ENCODE results near the gene MATN1. TPM values are rescaled to one million over a fixed set of nuclear protein-coding genes. Genes with fewer than 3 reads are reported as not detected.

MATN1 gene
- total RNA-seq, 2 donors from 2014 or later = 1.5 TPM; not detected in 1

DNA sequence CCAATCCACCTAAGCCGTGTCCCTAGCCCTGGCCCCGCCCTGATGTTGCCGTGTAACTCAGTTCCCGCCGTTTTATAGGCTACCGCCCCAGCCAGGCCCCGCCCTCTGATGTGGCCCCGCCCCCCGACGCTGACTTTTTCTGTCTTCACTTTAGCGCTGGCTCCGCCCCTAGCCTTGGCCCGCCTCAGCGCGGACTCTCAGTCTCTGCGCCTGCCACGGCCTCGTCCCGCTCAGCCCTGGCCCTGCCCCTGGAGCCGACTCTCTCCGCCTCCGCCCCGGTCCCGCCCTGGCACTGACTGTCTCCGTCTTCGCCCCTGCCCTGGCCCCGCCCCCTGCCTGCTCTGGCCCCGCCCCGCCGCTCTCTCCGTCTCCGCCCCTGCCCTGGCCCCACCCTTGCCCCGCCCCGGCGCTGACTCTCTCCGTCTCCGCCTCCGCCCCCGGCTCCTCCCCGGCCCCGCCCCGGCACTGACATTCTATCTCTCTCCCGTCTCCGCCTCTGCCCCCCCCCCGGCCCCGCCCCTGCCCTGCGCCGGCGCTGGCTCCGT is 5.2 kb downstream of the MATN1 start:
- no peaks in the 10 kb centered on the region for H3K9me3 ChIP-seq
- peak; percentile 77 for ATAC-seq (ENCODE audit: insufficient number of reproducible peaks, low FRiP score, low read depth)
- H3K27me3 ChIP-seq (replicated peaks; ENCODE audit: insufficient read depth) = no peaks in the 10 kb centered on the region
- H3K4me3 ChIP-seq = peak overlapping the region; percentile 67
- H3K4me1 ChIP-seq (ENCODE audit: control insufficient read depth in 1 of 2, low read depth in 2 of 2) = peaks cover 3 to 4% of the 10 kb centered on the region in 2 donors
- H3K27ac ChIP-seq = peak overlapping the region; percentile 65 to 72
- H3K36me3 ChIP-seq = no peaks in the 10 kb centered on the region
- TF ChIP-seq, protein P1, sequence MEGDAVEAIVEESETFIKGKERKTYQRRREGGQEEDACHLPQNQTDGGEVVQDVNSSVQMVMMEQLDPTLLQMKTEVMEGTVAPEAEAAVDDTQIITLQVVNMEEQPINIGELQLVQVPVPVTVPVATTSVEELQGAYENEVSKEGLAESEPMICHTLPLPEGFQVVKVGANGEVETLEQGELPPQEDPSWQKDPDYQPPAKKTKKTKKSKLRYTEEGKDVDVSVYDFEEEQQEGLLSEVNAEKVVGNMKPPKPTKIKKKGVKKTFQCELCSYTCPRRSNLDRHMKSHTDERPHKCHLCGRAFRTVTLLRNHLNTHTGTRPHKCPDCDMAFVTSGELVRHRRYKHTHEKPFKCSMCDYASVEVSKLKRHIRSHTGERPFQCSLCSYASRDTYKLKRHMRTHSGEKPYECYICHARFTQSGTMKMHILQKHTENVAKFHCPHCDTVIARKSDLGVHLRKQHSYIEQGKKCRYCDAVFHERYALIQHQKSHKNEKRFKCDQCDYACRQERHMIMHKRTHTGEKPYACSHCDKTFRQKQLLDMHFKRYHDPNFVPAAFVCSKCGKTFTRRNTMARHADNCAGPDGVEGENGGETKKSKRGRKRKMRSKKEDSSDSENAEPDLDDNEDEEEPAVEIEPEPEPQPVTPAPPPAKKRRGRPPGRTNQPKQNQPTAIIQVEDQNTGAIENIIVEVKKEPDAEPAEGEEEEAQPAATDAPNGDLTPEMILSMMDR (IDR thresholded peaks at IDR 0.05) = no peak
- peak; percentile 98 for DNase-seq (ENCODE audit: low spot score)

GRCh38 chr1:30716646-30717045 is 6.7 kb downstream of the MATN1 start:
- ATAC-seq (ENCODE audit: insufficient number of reproducible peaks, low FRiP score, low read depth) (no peak), DNase-seq (ENCODE audit: low spot score) (no peak)
- no peak overlapping the region for H3K27ac ChIP-seq
- H3K9me3 ChIP-seq = no peaks in the 10 kb centered on the region
- H3K27me3 ChIP-seq (replicated peaks; ENCODE audit: insufficient read depth) = no peaks in the 10 kb centered on the region
- no peak overlapping the region for H3K4me3 ChIP-seq
- H3K4me1 ChIP-seq (ENCODE audit: control insufficient read depth in 1 of 2, low read depth in 2 of 2) = peaks cover 3 to 4% of the 10 kb centered on the region in 2 donors
- no peaks in the 10 kb centered on the region for H3K36me3 ChIP-seq
- TF ChIP-seq, protein P1 (IDR thresholded peaks at IDR 0.05) = no peak

DNA sequence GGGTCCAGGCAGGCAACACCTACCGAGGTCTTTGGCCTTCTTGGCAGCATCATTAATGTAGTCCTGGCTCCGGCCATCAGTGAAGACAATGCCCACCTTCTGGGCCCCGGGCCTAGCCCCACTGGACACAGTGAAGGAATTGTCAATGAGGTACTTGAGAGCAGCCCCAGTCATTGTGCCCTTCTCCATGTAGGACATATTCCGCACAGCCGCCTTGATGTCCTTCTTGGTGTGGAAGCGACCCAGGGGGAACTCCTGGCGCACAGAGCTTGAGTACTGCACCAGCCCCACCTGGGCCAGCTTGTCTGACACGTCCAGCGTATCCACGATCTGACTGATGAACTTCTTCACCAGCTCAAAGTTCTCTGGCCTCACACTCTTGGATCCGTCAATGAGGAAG is 7.5 kb downstream of the MATN1 start:
- no peak overlapping the region for H3K27ac ChIP-seq
- DNase-seq (ENCODE audit: low spot score) (no peak), ATAC-seq (ENCODE audit: insufficient number of reproducible peaks, low FRiP score, low read depth) (no peak)
- H3K27me3 ChIP-seq (replicated peaks; ENCODE audit: insufficient read depth) = no peaks in the 10 kb centered on the region
- no peaks in the 10 kb centered on the region for H3K9me3 ChIP-seq
- peaks cover 3 to 4% of the 10 kb centered on the region in 2 donors for H3K4me1 ChIP-seq (ENCODE audit: control insufficient read depth in 1 of 2, low read depth in 2 of 2)
- no peaks in the 10 kb centered on the region for H3K36me3 ChIP-seq
- H3K4me3 ChIP-seq = no peak overlapping the region
- TF ChIP-seq, protein P1 (IDR thresholded peaks at IDR 0.05) = no peak

- H3K27ac ChIP-seq = no peak overlapping the region
- DNase-seq (ENCODE audit: low spot score) (no peak), ATAC-seq (ENCODE audit: insufficient number of reproducible peaks, low FRiP score, low read depth) (no peak)
- H3K4me1 ChIP-seq (ENCODE audit: control insufficient read depth in 1 of 2, low read depth in 2 of 2) = peaks cover 3 to 4% of the 10 kb centered on the region in 2 donors
- H3K36me3 ChIP-seq = no peaks in the 10 kb centered on the region
- H3K4me3 ChIP-seq = no peak overlapping the region
- TF ChIP-seq, protein P1 (IDR thresholded peaks at IDR 0.05) = peak; percentile 35
- no peaks in the 10 kb centered on the region for H3K9me3 ChIP-seq
- H3K27me3 ChIP-seq (replicated peaks; ENCODE audit: insufficient read depth) = no peaks in the 10 kb centered on the region
Measured at GRCh38 chr1:30715216-30715615, 8.2 kb downstream of the MATN1 start.

DNA sequence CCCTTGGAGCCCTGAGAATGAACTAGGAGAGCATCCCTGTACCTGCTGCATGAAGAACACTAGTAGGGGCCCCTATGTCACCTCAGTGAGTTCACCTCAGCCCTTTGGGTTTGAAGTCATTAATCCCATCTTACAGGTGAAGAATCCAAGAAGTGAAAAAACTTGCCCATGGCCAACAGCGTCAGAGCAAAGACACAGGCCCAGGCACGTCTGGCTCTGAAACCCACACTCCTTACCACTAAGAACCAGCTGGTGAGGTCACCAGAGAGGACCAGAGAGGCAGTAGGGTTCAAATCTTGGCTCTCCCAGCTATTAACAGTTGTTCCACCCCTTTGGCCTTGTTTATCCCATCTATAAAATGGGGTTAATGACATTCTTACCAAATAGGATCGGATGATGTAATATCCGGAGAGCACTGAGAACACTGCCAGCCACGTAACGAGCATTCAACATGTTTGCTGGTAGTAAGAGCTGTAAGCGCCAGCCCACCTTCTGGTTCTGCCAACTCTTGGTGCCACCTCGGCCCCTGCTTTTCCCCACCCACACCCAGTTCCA is 8.8 kb downstream of the MATN1 start:
- H3K4me3 ChIP-seq = no peak overlapping the region
- no peak overlapping the region for H3K27ac ChIP-seq
- TF ChIP-seq, protein P1 (IDR thresholded peaks at IDR 0.05) = no peak
- ATAC-seq (ENCODE audit: insufficient number of reproducible peaks, low FRiP score, low read depth) (no peak), DNase-seq (ENCODE audit: low spot score) (no peak)
- no peaks in the 10 kb centered on the region for H3K36me3 ChIP-seq
- H3K27me3 ChIP-seq (replicated peaks; ENCODE audit: insufficient read depth) = no peaks in the 10 kb centered on the region
- no peaks in the 10 kb centered on the region for H3K9me3 ChIP-seq
- peaks cover 3 to 4% of the 10 kb centered on the region in 2 donors for H3K4me1 ChIP-seq (ENCODE audit: control insufficient read depth in 1 of 2, low read depth in 2 of 2)
